ENCODE measurements around the gene SERF2. TPM values are rescaled to one million over a fixed set of nuclear protein-coding genes. Genes with fewer than 3 reads are reported as not detected.

The SERF2 gene
- total and polyA plus RNA-seq, 2 of the 13 experiments (the other 11 are each of a cell fraction or from before 2014, with no cell fraction given), result 811 to 1,257 TPM

- Histone ChIP-seq H2AFZ (ENCODE audit: low read length) (no peak overlapping the region), H3K79me2 (ENCODE audit: insufficient read depth, low read length) (peaks cover 26% of the 10 kb centered on the region), H4K20me1 (ENCODE audit: insufficient read depth, low read length) (peaks cover 28% of the 10 kb centered on the region), H3K4me3 (replicated peaks in 1 of 3; ENCODE audit: insufficient read depth in 1 of 3, low read depth in 2 of 3, low read length in 3 of 3) (peak overlapping the region; percentile 98 to 100 (median 99)), H3K36me3 (replicated peaks in 1 of 2; ENCODE audit: control insufficient read depth in 1 of 2, insufficient read depth in 2 of 2, low read length in 2 of 2) (peaks cover 8 to 35% of the 10 kb centered on the region in 2 experiments), H3K9me3 (ENCODE audit: low read length) (no peaks in the 10 kb centered on the region), H3K27ac (ENCODE audit: extremely low read length, insufficient read depth, low read length) (peak overlapping the region; percentile 98), H3K27me3 (ENCODE audit: control insufficient read depth in 1 of 2, insufficient read depth in 2 of 2, low read length in 2 of 2) (no peaks in the 10 kb centered on the region; a peak in 1 of 5 replicates), H3K4me1 (ENCODE audit: insufficient read depth, low read length) (peaks cover 52% of the 10 kb centered on the region), H3K4me2 (ENCODE audit: low read depth, low read length) (peak overlapping the region; percentile 96), H3K9ac (ENCODE audit: insufficient read depth, low read depth, low read length) (peak overlapping the region; percentile 100)
- DNase-seq (ENCODE audit: low spot score), result no peak
- BruUV-seq (replicated peaks), result no TSS peak
- POLR2A ChIA-PET, result interaction anchor here (0.7 to 2.0 kb wide), 3 partner anchors 10 to 31 kb away, joined by 5 to 8 read pairs (median 7); partner anchors contain the start of genes ELL3 and MFAP1
- no peak for ATAC-seq
- WGBS (ENCODE audit: low lambda C conversion rate), result 94% methylated on average over 10 of the region's 10 CpGs
- intact Hi-C loops (cut with micrococcal nuclease; ENCODE audit: unreplicated experiment) (no loop called here), in situ Hi-C loops (cut with HindIII; ENCODE audit: extremely low pct_ligation_motif_present, low pct_unique_long_range_greater_than_20kb) (no loop called here)
- 0 out of 2 replicates have a peak, but pooled peaks have one; percentile 31 for TF ChIP-seq GFI1 (CRISPR knock-in tag; IDR thresholded peaks at IDR 0.05; ENCODE audit: borderline replicate concordance)
- no peak for TF ChIP-seq ZNF546 (CRISPR knock-in tag; conservative IDR thresholded peaks at IDR 0.05)
- TF ChIP-seq MZF1 (CRISPR knock-in tag; IDR thresholded peaks at IDR 0.05; ENCODE audit: borderline replicate concordance), result no peak
- no peak for TF ChIP-seq ZNF33A (CRISPR knock-in tag; IDR thresholded peaks at IDR 0.05; ENCODE audit: borderline replicate concordance)
- TF ChIP-seq, protein P1, sequence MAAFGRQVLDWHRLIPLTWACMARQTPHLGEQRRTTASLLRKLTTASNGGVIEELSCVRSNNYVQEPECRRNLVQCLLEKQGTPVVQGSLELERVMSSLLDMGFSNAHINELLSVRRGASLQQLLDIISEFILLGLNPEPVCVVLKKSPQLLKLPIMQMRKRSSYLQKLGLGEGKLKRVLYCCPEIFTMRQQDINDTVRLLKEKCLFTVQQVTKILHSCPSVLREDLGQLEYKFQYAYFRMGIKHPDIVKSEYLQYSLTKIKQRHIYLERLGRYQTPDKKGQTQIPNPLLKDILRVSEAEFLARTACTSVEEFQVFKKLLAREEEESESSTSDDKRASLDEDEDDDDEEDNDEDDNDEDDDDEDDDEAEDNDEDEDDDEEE (CRISPR knock-in tag; IDR thresholded peaks at IDR 0.05), result no peak
- 0 out of 2 replicates have a peak, but pooled peaks have one; percentile 24 for TF ChIP-seq ZNF253 (CRISPR knock-in tag; IDR thresholded peaks at IDR 0.05; ENCODE audit: borderline replicate concordance)
- peak; percentile 30; the same call in 1 of the 2 replicates for TF ChIP-seq RBFOX2 (IDR thresholded peaks at IDR 0.05; ENCODE audit: low read depth, low read length)
- TF ChIP-seq POLR2A (IDR thresholded peaks at IDR 0.05; ENCODE audit: insufficient read depth in 1 of 2, low read depth in 2 of 2, low read length in 2 of 2), result 0 out of 4 replicates have a peak, but pooled peaks of 1 of the 2 experiments have one; percentile 15
- no peak for FAIRE-seq
- CTCF ChIA-PET (ENCODE audit: low intra/inter-chr PET ratio, low total read pairs), result no interaction called here
Measured at GRCh38 chr15:43793647-43794046, 1.5 kb downstream of the SERF2 start.

All from HepG2 (cell line).